T-helper 2 cell treated with Interferon-gamma antibody and Interleukin-4, amounts not matched to agents 100 ng/mL and 5 ng/mL, for 36 hours (primary cell): Measurements from ENCODE around the gene CABCOCO1. TPM values are rescaled to one million over a fixed set of nuclear protein-coding genes. Genes with fewer than 3 reads are reported as not detected.

Experiments
- intact Hi-C: fragments of 100-400 bp; cut with micrococcal nuclease; formaldehyde crosslinking; loops from one replicate; pipeline ENCODE4 v1.15.1; 2023
- total RNA-seq: library from RNA; stranded (reverse); gene quantifications from 2 replicates; pipeline ENCODE4 v1.2.3, GENCODE V29; 2022

CABCOCO1 gene
- total RNA-seq, 1 donor from 2014 or later = not detected

- intact Hi-C loops = loop anchor here (5.0 kb wide), 7 partner anchors 32 to 1102 kb away; no protein-coding TSS in a partner anchor
These were observed 92.1 kb downstream of the CABCOCO1 start for GRCh38 chr10:61754587-61755550.

- intact Hi-C loops = no loop called here
These were observed 94.3 kb downstream of the CABCOCO1 start for GRCh38 chr10:61757001-61757400.

DNA sequence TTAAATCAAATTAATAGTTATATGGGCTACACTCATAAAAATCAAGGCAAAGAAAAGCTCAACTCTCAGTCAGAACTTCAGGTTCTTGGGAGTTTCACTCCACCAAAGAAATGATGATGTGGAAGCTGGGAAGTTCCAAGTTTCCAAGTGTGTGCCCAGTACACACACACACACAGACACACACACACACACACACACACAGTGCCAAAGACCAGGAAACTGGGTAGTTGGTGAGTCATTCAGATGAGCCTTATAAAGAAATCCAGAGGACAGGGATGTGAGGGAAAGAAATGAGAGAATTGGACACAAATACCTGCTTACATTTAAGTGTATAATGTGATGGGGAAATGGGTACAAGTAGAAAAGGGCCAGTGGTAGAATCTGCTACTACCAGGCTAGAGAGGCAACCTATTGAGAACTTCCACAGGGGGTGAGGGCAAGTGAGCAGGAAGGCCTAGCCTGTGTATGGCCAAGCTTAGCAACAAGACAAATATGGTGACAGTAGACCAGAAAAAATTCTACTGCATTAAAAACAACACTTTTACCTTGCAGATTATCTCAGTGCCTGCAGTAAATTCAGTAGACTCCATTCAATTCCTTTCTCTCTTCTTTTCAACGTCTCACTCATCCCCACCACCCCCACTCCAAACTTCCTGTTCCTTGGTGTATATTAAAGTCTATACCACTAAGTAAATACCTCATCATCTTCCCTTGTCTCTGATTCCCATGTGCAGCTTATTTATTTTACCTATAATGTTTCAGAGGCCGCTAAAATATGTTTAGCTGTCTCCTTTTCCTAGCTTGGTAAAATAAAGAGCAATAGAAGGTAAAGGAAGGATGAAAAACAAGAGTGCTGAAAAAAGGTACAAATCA, 95.0 kb downstream of the CABCOCO1 start:
- intact Hi-C loops = no loop called here

DNA sequence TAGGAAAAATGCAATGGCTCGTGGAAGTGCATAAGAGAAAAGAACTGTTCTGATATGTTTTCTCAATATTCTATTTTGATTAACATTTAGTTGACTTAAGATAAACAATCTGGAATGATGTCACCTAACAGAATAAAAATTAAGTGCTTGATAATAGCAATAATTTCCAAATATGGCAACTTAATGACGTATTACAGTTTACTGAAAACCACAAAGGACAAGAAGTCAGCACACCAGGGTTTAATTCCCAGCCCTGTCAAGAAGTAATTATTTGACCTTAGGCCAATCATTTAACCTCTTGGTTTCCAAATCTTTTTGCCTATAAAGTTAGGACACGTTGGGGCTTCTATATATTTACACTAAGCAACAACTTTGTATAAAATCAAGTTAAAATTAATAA, 95.7 kb downstream of the CABCOCO1 start:
- intact Hi-C loops = no loop called here

DNA sequence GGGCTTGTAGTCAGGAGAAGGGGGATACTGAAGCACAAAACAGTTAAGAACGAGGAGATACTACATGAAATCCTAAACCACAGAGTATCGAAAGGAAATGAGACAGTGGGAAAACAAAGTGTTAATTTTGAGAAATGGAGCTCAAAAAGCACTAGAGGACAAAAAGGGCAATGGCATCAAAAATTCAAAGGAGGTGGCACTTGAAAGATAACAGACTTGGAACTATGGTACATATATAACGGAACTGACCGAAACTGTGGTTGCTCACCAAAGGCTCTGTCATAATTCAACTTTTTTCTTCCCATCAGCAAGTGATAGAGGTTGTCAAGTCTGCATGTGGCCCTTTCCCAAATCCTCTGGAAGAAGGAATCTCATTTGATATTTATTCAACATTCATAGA, 97.0 kb downstream of the CABCOCO1 start:
- intact Hi-C loops = loop anchor here (10.0 kb wide), 1 partner anchor 875 kb away; no protein-coding TSS in a partner anchor

DNA sequence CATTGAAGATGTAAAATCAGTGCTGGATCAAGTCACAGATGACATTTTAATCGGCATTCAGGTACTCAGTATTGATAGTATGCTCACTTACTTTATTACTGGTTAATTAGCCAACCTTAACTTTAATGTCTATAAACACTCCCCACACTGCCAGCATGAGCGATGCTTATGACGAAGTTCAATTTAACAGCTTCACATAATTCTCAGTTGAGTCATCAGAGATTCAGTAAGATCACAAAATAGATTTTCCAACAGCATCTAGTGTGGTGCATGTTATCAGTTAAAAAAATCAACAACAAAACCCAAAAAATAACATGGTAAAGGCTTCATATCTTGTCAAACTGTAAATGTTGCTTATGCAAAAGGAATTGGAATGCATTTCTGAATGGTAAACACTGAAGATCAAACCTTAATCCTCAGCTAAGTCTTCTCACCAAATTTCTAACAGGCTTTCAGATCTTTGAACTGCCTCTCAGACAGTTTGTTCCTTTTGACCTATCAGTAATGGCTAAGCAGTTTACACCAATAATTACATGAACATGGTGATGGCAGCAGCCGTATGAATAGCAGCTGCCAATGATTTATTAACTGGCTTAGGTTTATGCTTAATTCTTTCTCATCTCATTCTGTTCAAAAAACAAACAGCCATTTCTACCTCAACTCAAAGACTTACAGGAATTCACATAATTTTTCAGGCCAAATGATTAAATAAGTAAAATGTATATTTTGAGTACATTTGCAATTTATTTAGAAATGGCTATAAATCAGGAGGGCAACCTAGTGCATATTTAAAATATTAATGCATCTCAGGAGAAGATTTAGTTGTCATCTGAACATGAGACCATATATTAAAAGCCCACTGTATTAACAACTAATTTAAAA, 98.5 kb downstream of the CABCOCO1 start:
- intact Hi-C loops = loop anchor here (1.0 to 10.0 kb wide), 3 partner anchors 10 to 874 kb away; no protein-coding TSS in a partner anchor

GRCh38 chr10:61761825-61762217, 99.1 kb downstream of the CABCOCO1 start:
- intact Hi-C loops = loop anchor here (1.0 to 10.0 kb wide), 3 partner anchors 11 to 873 kb away; no protein-coding TSS in a partner anchor

DNA sequence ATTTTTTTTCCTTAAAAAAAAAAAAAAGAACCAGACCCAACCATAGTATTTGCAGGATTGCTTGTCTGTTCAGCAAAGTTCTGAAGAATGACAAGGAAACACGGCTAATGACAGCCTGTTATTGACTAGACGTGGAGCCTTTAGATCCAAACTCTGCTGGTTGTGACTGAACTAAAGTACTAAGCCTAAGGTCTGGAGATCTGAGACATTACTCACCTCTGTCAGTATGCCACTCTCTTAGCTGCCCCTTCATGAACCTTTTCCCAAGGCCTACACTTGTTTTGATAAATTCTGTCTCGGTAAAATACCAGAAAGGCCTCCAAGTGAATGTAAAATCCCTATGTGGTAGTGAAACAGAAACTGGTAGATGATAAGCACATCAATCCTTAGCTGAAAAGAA, 101.0 kb downstream of the CABCOCO1 start:
- intact Hi-C loops = loop anchor here (2.0 to 10.0 kb wide), 2 partner anchors 137 to 871 kb away; partner anchors contain the start of gene ARID5B

DNA sequence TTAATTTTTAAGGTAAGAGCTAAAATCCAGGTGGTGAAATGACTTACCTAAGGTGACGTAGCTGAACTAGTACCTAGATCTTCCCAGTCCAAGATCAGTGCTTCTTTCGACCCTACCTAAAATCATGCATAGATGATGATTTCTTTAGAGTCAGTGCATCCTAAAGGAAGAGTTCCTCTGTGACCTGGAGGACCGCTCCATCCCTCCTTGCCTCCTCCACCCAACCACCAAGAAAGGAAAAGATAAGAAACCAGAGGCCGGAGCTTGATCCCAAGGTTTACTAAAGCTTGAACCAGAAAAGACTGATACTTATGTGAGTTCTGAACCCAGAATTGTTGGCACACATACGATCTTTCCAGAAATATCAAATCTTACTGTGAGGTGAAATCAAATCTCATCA, 101.8 kb downstream of the CABCOCO1 start:
- intact Hi-C loops = loop anchor here (2.0 to 10.0 kb wide), 2 partner anchors 136 to 870 kb away; partner anchors contain the start of gene ARID5B

- intact Hi-C loops = loop anchor here (1.0 to 10.0 kb wide), 9 partner anchors 13 to 869 kb away; partner anchors contain the start of gene ARID5B
These were observed 102.7 kb downstream of the CABCOCO1 start for GRCh38 chr10:61765176-61766087.

- intact Hi-C loops = loop anchor here (2.0 to 10.0 kb wide), 7 partner anchors 14 to 868 kb away; no protein-coding TSS in a partner anchor
These were observed 104.2 kb downstream of the CABCOCO1 start for GRCh38 chr10:61766927-61767326.

DNA sequence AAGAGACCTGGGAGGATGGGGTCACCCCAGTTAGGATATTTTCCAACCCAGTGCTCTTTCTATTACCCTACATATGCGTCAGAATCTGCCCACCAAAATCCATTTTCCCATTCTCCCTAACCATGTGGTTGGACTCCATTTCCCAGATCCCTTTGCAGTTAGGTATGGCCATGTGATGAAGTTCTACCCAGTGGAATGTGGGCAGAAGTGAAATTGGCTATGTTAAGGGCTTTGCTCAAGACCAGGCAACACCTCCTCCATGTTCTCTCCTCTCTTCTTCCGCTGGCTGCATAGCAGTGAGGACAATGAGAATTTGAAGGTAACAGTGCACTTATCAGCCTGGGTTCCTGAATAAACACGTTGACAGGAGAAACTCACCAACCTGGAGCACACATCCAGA, 111.3 kb downstream of the CABCOCO1 start:
- intact Hi-C loops = no loop called here

GRCh38 chr10:61775111-61775510, 112.4 kb downstream of the CABCOCO1 start:
- intact Hi-C loops = no loop called here

GRCh38 chr10:61776615-61777266, 114.0 kb downstream of the CABCOCO1 start:
- intact Hi-C loops = no loop called here

DNA sequence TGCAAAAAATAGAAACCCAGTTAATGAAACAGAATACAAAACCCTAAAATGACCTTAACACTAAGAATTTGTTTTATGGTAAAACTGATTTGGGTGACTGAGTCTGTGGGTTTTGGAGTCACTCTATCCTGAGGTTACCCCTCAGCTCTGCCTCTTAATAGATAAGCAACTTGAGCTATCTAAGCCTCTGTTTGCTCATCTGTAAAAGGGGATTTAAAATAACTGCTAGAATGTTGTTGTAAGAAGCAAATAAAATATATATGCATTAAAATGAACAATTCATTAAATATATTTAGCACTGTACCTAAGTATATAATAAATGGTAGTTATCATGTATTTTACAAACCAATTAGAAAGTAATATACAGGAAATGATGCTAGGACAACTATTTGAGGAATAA, 115.4 kb downstream of the CABCOCO1 start:
- intact Hi-C loops = no loop called here

DNA sequence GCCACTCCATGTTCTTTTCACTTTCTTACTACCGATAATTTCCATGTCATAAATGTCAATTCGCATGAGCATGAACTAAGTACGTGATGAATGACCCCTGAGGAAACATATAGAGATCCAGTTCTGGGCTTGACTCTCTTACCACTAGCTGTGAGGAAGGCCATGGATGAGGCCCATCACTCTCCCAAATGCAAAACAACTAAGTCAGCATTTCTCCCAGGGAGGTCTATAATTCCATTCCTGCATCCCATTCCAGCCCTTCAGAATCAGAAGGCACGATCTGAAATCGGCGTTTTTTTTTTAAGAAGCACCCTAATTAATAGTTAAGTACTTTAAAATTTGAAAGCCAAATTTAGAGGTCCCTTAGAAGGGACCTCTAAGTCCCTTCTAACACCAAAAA, 116.5 kb downstream of the CABCOCO1 start:
- intact Hi-C loops = no loop called here

- intact Hi-C loops = loop anchor here (2.0 kb wide), 1 partner anchor 13 kb away; no protein-coding TSS in a partner anchor
These were observed 117.4 kb downstream of the CABCOCO1 start for GRCh38 chr10:61779950-61780659.

DNA sequence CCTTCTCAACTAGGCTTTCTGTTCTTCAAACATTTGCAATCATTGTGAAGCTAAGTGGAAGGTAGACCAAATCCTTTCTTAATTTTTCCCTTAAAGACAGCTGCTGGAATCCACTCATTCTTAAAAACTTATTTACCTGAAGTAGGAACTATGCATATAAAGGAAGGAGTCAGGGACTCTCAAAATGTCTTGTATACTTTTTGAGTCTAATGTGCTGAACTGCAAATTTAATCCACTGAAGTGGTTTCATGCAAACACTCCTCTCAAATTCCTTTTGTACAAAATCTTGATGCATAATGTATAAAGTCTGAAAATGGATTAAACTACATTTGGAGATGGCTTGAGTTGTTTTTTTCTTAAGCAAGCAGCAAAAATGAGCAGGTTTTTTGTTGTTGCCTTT, 118.0 kb downstream of the CABCOCO1 start:
- intact Hi-C loops = loop anchor here (2.0 kb wide), 1 partner anchor 14 kb away; no protein-coding TSS in a partner anchor
